ENCODE results near the gene WRNIP1.

Gene WRNIP1

GRCh38 chr6:2782356-2782708 is 17.1 kb downstream of the WRNIP1 start:
- in situ Hi-C loops (cut with HindIII; ENCODE audit: low sequenced_read_pairs), result no loop called here

GRCh38 chr6:2782825-2783187 is 17.6 kb downstream of the WRNIP1 start:
- in situ Hi-C loops (cut with HindIII; ENCODE audit: low sequenced_read_pairs), result no loop called here

- in situ Hi-C loops (cut with HindIII; ENCODE audit: low sequenced_read_pairs), result no loop called here
Measured at GRCh38 chr6:2783188-2783963, 18.2 kb downstream of the WRNIP1 start.

- in situ Hi-C loops (cut with HindIII; ENCODE audit: low sequenced_read_pairs), result no loop called here
Measured at GRCh38 chr6:2784061-2784460, 18.9 kb downstream of the WRNIP1 start.

- in situ Hi-C loops (cut with HindIII; ENCODE audit: low sequenced_read_pairs), result no loop called here
Measured at GRCh38 chr6:2784930-2785329, 19.7 kb downstream of the WRNIP1 start.

- in situ Hi-C loops (cut with HindIII; ENCODE audit: low sequenced_read_pairs), result no loop called here
Measured at GRCh38 chr6:2786269-2786668, 21.1 kb downstream of the WRNIP1 start.

- in situ Hi-C loops (cut with HindIII; ENCODE audit: low sequenced_read_pairs), result loop anchor here (5.0 kb wide), 2 partner anchors 41 to 101 kb away; no protein-coding TSS in a partner anchor
Measured at GRCh38 chr6:2790588-2791449, 25.6 kb downstream of the WRNIP1 start.

GRCh38 chr6:2791450-2791974 is 26.3 kb downstream of the WRNIP1 start:
- in situ Hi-C loops (cut with HindIII; ENCODE audit: low sequenced_read_pairs), result loop anchor here (5.0 kb wide), 2 partner anchors 41 to 101 kb away; no protein-coding TSS in a partner anchor

GRCh38 chr6:2792330-2793110 is 27.3 kb downstream of the WRNIP1 start:
- in situ Hi-C loops (cut with HindIII; ENCODE audit: low sequenced_read_pairs), result loop anchor here (5.0 kb wide), 2 partner anchors 40 to 100 kb away; no protein-coding TSS in a partner anchor

GRCh38 chr6:2793534-2794151 is 28.4 kb downstream of the WRNIP1 start:
- in situ Hi-C loops (cut with HindIII; ENCODE audit: low sequenced_read_pairs), result loop anchor here (5.0 kb wide), 2 partner anchors 39 to 99 kb away; no protein-coding TSS in a partner anchor

- in situ Hi-C loops (cut with HindIII; ENCODE audit: low sequenced_read_pairs), result loop anchor here (5.0 kb wide), 2 partner anchors 38 to 98 kb away; no protein-coding TSS in a partner anchor
Measured at GRCh38 chr6:2794171-2794730, 29.1 kb downstream of the WRNIP1 start.

GRCh38 chr6:2795162-2795561 is 30.0 kb downstream of the WRNIP1 start:
- in situ Hi-C loops (cut with HindIII; ENCODE audit: low sequenced_read_pairs), result no loop called here

GRCh38 chr6:2795956-2796355 is 30.8 kb downstream of the WRNIP1 start:
- in situ Hi-C loops (cut with HindIII; ENCODE audit: low sequenced_read_pairs), result no loop called here

- in situ Hi-C loops (cut with HindIII; ENCODE audit: low sequenced_read_pairs), result no loop called here
Measured at GRCh38 chr6:2796861-2797260, 31.7 kb downstream of the WRNIP1 start.

GRCh38 chr6:2797564-2798031 is 32.4 kb downstream of the WRNIP1 start:
- in situ Hi-C loops (cut with HindIII; ENCODE audit: low sequenced_read_pairs), result no loop called here

GRCh38 chr6:2798586-2799134 is 33.5 kb downstream of the WRNIP1 start:
- in situ Hi-C loops (cut with HindIII; ENCODE audit: low sequenced_read_pairs), result no loop called here

GRCh38 chr6:2799936-2800527 is 34.8 kb downstream of the WRNIP1 start:
- in situ Hi-C loops (cut with HindIII; ENCODE audit: low sequenced_read_pairs), result no loop called here

- in situ Hi-C loops (cut with HindIII; ENCODE audit: low sequenced_read_pairs), result no loop called here
Measured at GRCh38 chr6:2800552-2801316, 35.5 kb downstream of the WRNIP1 start.

All from endothelial cell of hepatic sinusoid (primary cell).